Measurements from ENCODE around the gene ADAR. TPM values are rescaled to one million over a fixed set of nuclear protein-coding genes. Genes with fewer than 3 reads are reported as not detected.

ADAR gene
- total and polyA plus RNA-seq, 10 donors, result 25.6 to 249 (median 225) TPM

GRCh38 chr1:154629061-154629674 is 21.2 kb upstream of the ADAR start:
- peak overlapping the region in 1 of 8 donors; percentile 94 for H3K27ac ChIP-seq
- no peak for TF ChIP-seq CTCF (IDR thresholded peaks at IDR 0.05 in 8 of 11, conservative IDR thresholded peaks at IDR 0.05 in 3 of 11)
- no peak for TF ChIP-seq POLR2AphosphoS5 (IDR thresholded peaks at IDR 0.05)
- TF ChIP-seq POLR2A (IDR thresholded peaks at IDR 0.05), result no peak
- peaks cover 0 to 12% (median 0%) of the 10 kb centered on the region in 7 donors for H3K27me3 ChIP-seq (replicated peaks in 1 of 7)
- peaks cover 0 to 7% (median 0%) of the 10 kb centered on the region in 6 donors for H3K36me3 ChIP-seq
- peaks cover 0 to 14% (median 12%) of the 10 kb centered on the region in 8 donors for H3K9me3 ChIP-seq
- no peak overlapping the region for H3K4me3 ChIP-seq
- H3K4me1 ChIP-seq, result peaks cover 10 to 42% (median 31%) of the 10 kb centered on the region in 6 donors
- 67 to 89% (median 78%) methylated on average over 1 of the region's 1 CpG for WGBS, 5 donors
- intact Hi-C loops (cut with DNase I; ENCODE audit: low total_unique reads), result no loop called here
- DNase-seq, result no peak

- intact Hi-C loops (cut with DNase I; ENCODE audit: low total_unique reads), result no loop called here
- peaks cover 10 to 53% (median 36%) of the 10 kb centered on the region in 6 donors for H3K4me1 ChIP-seq
- WGBS, 5 donors, result 8 to 30% (median 16%) methylated on average over 5 of the region's 5 CpGs
- peaks cover 0 to 7% (median 0%) of the 10 kb centered on the region in 6 donors for H3K36me3 ChIP-seq
- peaks cover 0 to 14% (median 12%) of the 10 kb centered on the region in 8 donors for H3K9me3 ChIP-seq
- H3K27me3 ChIP-seq (replicated peaks in 1 of 7), result peaks cover 0 to 5% (median 0%) of the 10 kb centered on the region in 7 donors
- H3K27ac ChIP-seq, result peak overlapping the region; percentile 91 to 97 (median 94)
- TF ChIP-seq POLR2AphosphoS5 (IDR thresholded peaks at IDR 0.05) (no peak), CTCF (IDR thresholded peaks at IDR 0.05 in 8 of 11, conservative IDR thresholded peaks at IDR 0.05 in 3 of 11) (no peak), POLR2A (IDR thresholded peaks at IDR 0.05) (no peak)
- peak overlapping the region; percentile 88 to 99 (median 98) for H3K4me3 ChIP-seq
- DNase-seq, result no peak
These were observed 20.1 kb upstream of the ADAR start for GRCh38 chr1:154628121-154628405.

- no peaks in the 10 kb centered on the region for H3K27me3 ChIP-seq (replicated peaks in 1 of 7)
- intact Hi-C loops (cut with DNase I; ENCODE audit: low total_unique reads), result no loop called here
These were observed 19.5 kb upstream of the ADAR start for GRCh38 chr1:154627257-154628120.

More at GRCh38 chr1:154627257-154628120, 19.5 kb upstream of the ADAR start:
- TF ChIP-seq CTCF (IDR thresholded peaks at IDR 0.05 in 8 of 11, conservative IDR thresholded peaks at IDR 0.05 in 3 of 11) (peak in 2 of 11 experiments; percentile 6 to 8), POLR2A (IDR thresholded peaks at IDR 0.05) (no peak), POLR2AphosphoS5 (IDR thresholded peaks at IDR 0.05) (peak; percentile 46 to 89 (median 76))
- DNase-seq, result peak; percentile 94
- Histone ChIP-seq H3K9me3 (peaks cover 0 to 14% (median 12%) of the 10 kb centered on the region in 8 donors), H3K36me3 (peaks cover 0 to 8% (median 0%) of the 10 kb centered on the region in 6 donors), H3K27ac (peak overlapping the region; percentile 91 to 97 (median 94)), H3K4me3 (peak overlapping the region; percentile 88 to 99 (median 98)), H3K4me1 (peaks cover 10 to 59% (median 38%) of the 10 kb centered on the region in 6 donors)
- WGBS, 5 donors, result 0 to 1% (median 1%) methylated on average over 38 to 70 of the region's 70 CpGs

Measured in spleen (tissue), 11 donors.